OCI-LY1 (cell line): ENCODE data around the gene UGT3A2.

Experiments
- H2AFZ ChIP-seq: fragments of 200-600 bp; sonication (generic), shearing (Covaris generic); 2 replicates; pipeline ENCODE4 v1.6.0; 2014; ENCODE audit warnings: antibody characterized with exemption, mild to moderate bottlenecking, low read length
- H3F3A ChIP-seq: fragments of 200-600 bp; sonication (generic), shearing (Covaris generic); 2 replicates; pipeline ENCODE4 v1.6.0; 2014; ENCODE audit warnings: mild to moderate bottlenecking, antibody characterized with exemption, low read length, moderate library complexity; ENCODE audit not compliant: insufficient read depth
- H3K27ac ChIP-seq: fragments of 200-600 bp; sonication (generic); 2 replicates; pipeline ENCODE4 v1.5.1; 2014; ENCODE audit warnings: low read length, mixed run types, mild to moderate bottlenecking, low read depth; ENCODE audit not compliant: poor library complexity, severe bottlenecking
- H3K27me3 ChIP-seq: fragments of 200-600 bp; sonication (generic); 2 replicates; pipeline ENCODE4 v1.6.0; 2014; ENCODE audit warnings: antibody characterized with exemption, mild to moderate bottlenecking, low read length, moderate library complexity; ENCODE audit not compliant: insufficient read depth
- H3K36me3 ChIP-seq: fragments of 200-600 bp; sonication (generic); 2 replicates; pipeline ENCODE4 v1.6.1; 2014; ENCODE audit warnings: mild to moderate bottlenecking, antibody characterized with exemption, low read length, moderate library complexity, mixed read lengths; ENCODE audit not compliant: insufficient read depth
- H3K4me1 ChIP-seq: fragments of 200-600 bp; sonication (generic); 2 replicates; pipeline ENCODE4 v1.5.1; 2014; ENCODE audit warnings: mild to moderate bottlenecking, low read length, moderate library complexity; ENCODE audit not compliant: insufficient read depth, severe bottlenecking
- H3K4me2 ChIP-seq: fragments of 200-600 bp; sonication (generic), shearing (Covaris generic); 2 replicates; pipeline ENCODE4 v1.6.1; 2014; ENCODE audit warnings: low read length
- H3K4me3 ChIP-seq: fragments of 200-600 bp; sonication (generic); 2 replicates; pipeline ENCODE4 v1.5.1; 2014; ENCODE audit warnings: low read length, low read depth, mild to moderate bottlenecking, mixed read lengths; ENCODE audit not compliant: poor library complexity, severe bottlenecking
- H3K79me2 ChIP-seq: fragments of 200-600 bp; shearing (Covaris generic); 2 replicates; pipeline ENCODE4 v1.6.1; 2016; ENCODE audit warnings: mixed run types, low read length, mixed read lengths; ENCODE audit not compliant: insufficient read depth
- H3K9ac ChIP-seq: fragments of 200-600 bp; sonication (generic), shearing (Covaris generic); 2 replicates; pipeline ENCODE4 v1.6.1; 2014; ENCODE audit warnings: mild to moderate bottlenecking, low read length, mixed read lengths
- H3K9me2 ChIP-seq: fragments of 200-600 bp; sonication (generic), shearing (Covaris generic); 2 replicates; pipeline ENCODE4 v1.6.1; 2014; ENCODE audit warnings: low read depth, mild to moderate bottlenecking, low read length, mixed read lengths
- H3K9me3 ChIP-seq: fragments of 200-600 bp; shearing (Covaris generic); 2 replicates; pipeline ENCODE4 v1.6.1; 2014; ENCODE audit warnings: low read length, mixed read lengths
- H4K20me1 ChIP-seq: fragments of 200-600 bp; sonication (generic), shearing (Covaris generic); 2 replicates; pipeline ENCODE4 v1.6.0; 2016; ENCODE audit warnings: mild to moderate bottlenecking, low read length; ENCODE audit not compliant: insufficient read depth
- EZH2 ChIP-seq: fragments of 200-600 bp; sonication (generic), shearing (Covaris generic); IDR thresholded peaks from 2 replicates; pipeline ENCODE4 v1.8.0; 2017; ENCODE audit warnings: borderline replicate concordance, mixed run types, mild to moderate bottlenecking, antibody characterized with exemption, low read length, moderate library complexity, mixed read lengths
- TF ChIP-seq, protein P1 (sequence below): fragments of 200-600 bp; sonication (generic), shearing (Covaris generic); IDR thresholded peaks from 2 replicates; pipeline ENCODE4 v1.5.1; 2017; ENCODE audit warnings: mild to moderate bottlenecking, antibody characterized with exemption, low read length, moderate library complexity, mixed read lengths

UGT3A2 gene

GRCh38 chr5:36058776-36059175 is 7.9 kb downstream of the UGT3A2 start:
- H3F3A ChIP-seq: no peaks in the 10 kb centered on the region
- no peak overlapping the region for H3K9ac ChIP-seq
- H3K9me2 ChIP-seq: no peaks in the 10 kb centered on the region
- H3K79me2 ChIP-seq: no peaks in the 10 kb centered on the region
- no peak overlapping the region for H3K27ac ChIP-seq
- H3K4me1 ChIP-seq: no peaks in the 10 kb centered on the region
- no peak overlapping the region for H3K4me2 ChIP-seq
- H2AFZ ChIP-seq: no peak overlapping the region
- no peaks in the 10 kb centered on the region for H3K9me3 ChIP-seq
- TF ChIP-seq EZH2: no peak
- TF ChIP-seq, protein P1, sequence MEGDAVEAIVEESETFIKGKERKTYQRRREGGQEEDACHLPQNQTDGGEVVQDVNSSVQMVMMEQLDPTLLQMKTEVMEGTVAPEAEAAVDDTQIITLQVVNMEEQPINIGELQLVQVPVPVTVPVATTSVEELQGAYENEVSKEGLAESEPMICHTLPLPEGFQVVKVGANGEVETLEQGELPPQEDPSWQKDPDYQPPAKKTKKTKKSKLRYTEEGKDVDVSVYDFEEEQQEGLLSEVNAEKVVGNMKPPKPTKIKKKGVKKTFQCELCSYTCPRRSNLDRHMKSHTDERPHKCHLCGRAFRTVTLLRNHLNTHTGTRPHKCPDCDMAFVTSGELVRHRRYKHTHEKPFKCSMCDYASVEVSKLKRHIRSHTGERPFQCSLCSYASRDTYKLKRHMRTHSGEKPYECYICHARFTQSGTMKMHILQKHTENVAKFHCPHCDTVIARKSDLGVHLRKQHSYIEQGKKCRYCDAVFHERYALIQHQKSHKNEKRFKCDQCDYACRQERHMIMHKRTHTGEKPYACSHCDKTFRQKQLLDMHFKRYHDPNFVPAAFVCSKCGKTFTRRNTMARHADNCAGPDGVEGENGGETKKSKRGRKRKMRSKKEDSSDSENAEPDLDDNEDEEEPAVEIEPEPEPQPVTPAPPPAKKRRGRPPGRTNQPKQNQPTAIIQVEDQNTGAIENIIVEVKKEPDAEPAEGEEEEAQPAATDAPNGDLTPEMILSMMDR: no peak
- no peak overlapping the region for H3K4me3 ChIP-seq
- no peaks in the 10 kb centered on the region for H4K20me1 ChIP-seq
- no peaks in the 10 kb centered on the region for H3K27me3 ChIP-seq
- no peaks in the 10 kb centered on the region for H3K36me3 ChIP-seq

GRCh38 chr5:36057386-36057785 is 9.3 kb downstream of the UGT3A2 start:
- H3K4me1 ChIP-seq: no peaks in the 10 kb centered on the region
- H3K9ac ChIP-seq: no peak overlapping the region
- TF ChIP-seq EZH2: no peak
- TF ChIP-seq, protein P1: no peak
- H3K4me2 ChIP-seq: no peak overlapping the region
- no peaks in the 10 kb centered on the region for H3K9me3 ChIP-seq
- no peak overlapping the region for H3K4me3 ChIP-seq
- H3K27me3 ChIP-seq: no peaks in the 10 kb centered on the region
- no peaks in the 10 kb centered on the region for H4K20me1 ChIP-seq
- no peaks in the 10 kb centered on the region for H3K9me2 ChIP-seq
- no peaks in the 10 kb centered on the region for H3F3A ChIP-seq
- no peak overlapping the region for H3K27ac ChIP-seq
- H3K79me2 ChIP-seq: no peaks in the 10 kb centered on the region
- no peaks in the 10 kb centered on the region for H3K36me3 ChIP-seq
- no peak overlapping the region for H2AFZ ChIP-seq

DNA sequence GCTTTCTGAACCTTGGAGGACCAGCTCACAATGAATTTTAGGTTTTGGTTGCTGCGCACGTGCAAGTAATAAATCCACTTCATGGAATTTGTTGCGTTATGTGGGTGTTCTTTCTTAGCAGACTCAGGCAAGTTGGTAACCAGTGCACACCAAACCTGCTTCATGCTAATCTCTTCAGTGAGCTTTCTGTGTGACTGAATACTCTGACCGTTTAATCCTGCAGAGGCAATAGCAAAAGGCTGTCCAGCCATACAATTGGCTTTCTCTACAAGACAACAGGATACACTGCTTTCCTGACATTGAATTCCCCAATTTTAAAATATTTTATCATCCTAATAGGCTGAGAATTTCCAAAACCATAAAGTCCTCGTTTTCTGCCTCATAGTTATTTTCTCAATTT is 10.3 kb downstream of the UGT3A2 start:
- H3F3A ChIP-seq: no peaks in the 10 kb centered on the region
- TF ChIP-seq, protein P1: no peak
- no peak for TF ChIP-seq EZH2
- no peak overlapping the region for H3K4me3 ChIP-seq
- H3K4me2 ChIP-seq: no peak overlapping the region
- no peak overlapping the region for H2AFZ ChIP-seq
- no peaks in the 10 kb centered on the region for H3K4me1 ChIP-seq
- no peaks in the 10 kb centered on the region for H4K20me1 ChIP-seq
- no peaks in the 10 kb centered on the region for H3K9me2 ChIP-seq
- no peaks in the 10 kb centered on the region for H3K36me3 ChIP-seq
- H3K27ac ChIP-seq: no peak overlapping the region
- H3K9ac ChIP-seq: no peak overlapping the region
- no peaks in the 10 kb centered on the region for H3K27me3 ChIP-seq
- no peaks in the 10 kb centered on the region for H3K79me2 ChIP-seq
- no peaks in the 10 kb centered on the region for H3K9me3 ChIP-seq
